WTC11 (cell line): Measurements from ENCODE around the gene AMD1. TPM values are rescaled to one million over a fixed set of nuclear protein-coding genes. Genes with fewer than 3 reads are reported as not detected.

Experiments used
- ATAC-seq: fragments of 200-7000 bp; cut with Tn5 transposase; 2 replicates; pipeline ENCODE4 v1.10.0; 2021; ENCODE audit warnings: mild to moderate bottlenecking, moderate library complexity
- CTCF ChIA-PET: fragments of 300-600 bp; sonication (Branson Sonifier 250); formaldehyde crosslinking; loops from one replicate; lab custom pipeline; 2021; ENCODE audit warnings: antibody characterized with exemption; lab: Charles Lee
- POLR2A ChIA-PET: fragments of 350-600 bp; sonication (Branson Sonifier 250); formaldehyde crosslinking; loops from one replicate; lab custom pipeline; 2021; ENCODE audit warnings: antibody characterized with exemption; lab: Charles Lee
- DNase-seq: peaks from one replicate; pipeline ENCODE4 v3.0.0; 2021; ENCODE audit warnings: low spot score
- H3K27ac Mint-ChIP-seq: 2 replicates; pipeline ENCODE4 v1.8.0; 2021; ENCODE audit warnings: mixed read lengths
- H3K27me3 Mint-ChIP-seq: 2 replicates; pipeline ENCODE4 v1.8.0; 2021; ENCODE audit warnings: low read depth, mild to moderate bottlenecking, moderate library complexity, mixed read lengths
- H3K36me3 Mint-ChIP-seq: 2 replicates; pipeline ENCODE4 v1.8.0; 2021; ENCODE audit warnings: mixed read lengths
- H3K4me1 Mint-ChIP-seq: 2 replicates; pipeline ENCODE4 v1.8.0; 2022; ENCODE audit warnings: mixed read lengths
- H3K4me3 Mint-ChIP-seq: 2 replicates; pipeline ENCODE4 v1.8.0; 2021; ENCODE audit warnings: mild to moderate bottlenecking, moderate library complexity, mixed read lengths
- H3K9me3 Mint-ChIP-seq: 2 replicates; pipeline ENCODE4 v1.8.0; 2021; ENCODE audit warnings: mixed read lengths
- EMX1 ChIP-seq: fragments of 250-450 bp; sonication (Bioruptor Pico); IDR thresholded peaks from 2 replicates; pipeline ENCODE4 v1.8.0; 2021; ENCODE audit warnings: mild to moderate bottlenecking
- ETV6 ChIP-seq: sonication (generic); formaldehyde crosslinking; IDR thresholded peaks from 2 replicates; pipeline ENCODE4 v1.8.1; 2022; ENCODE audit warnings: mild to moderate bottlenecking, missing genetic modification reagents
- NR1H2 ChIP-seq: sonication (generic); formaldehyde crosslinking; IDR thresholded peaks from 2 replicates; pipeline ENCODE4 v1.9.0; 2021; ENCODE audit warnings: mild to moderate bottlenecking, moderate library complexity, missing genetic modification reagents
- PRRX2 ChIP-seq: fragments of 250-450 bp; sonication (Bioruptor Pico); IDR thresholded peaks from 2 replicates; pipeline ENCODE4 v1.8.0; 2021; ENCODE audit warnings: mild to moderate bottlenecking
- RELA ChIP-seq: sonication (generic); formaldehyde crosslinking; IDR thresholded peaks from 2 replicates; pipeline ENCODE4 v1.8.1; 2022; ENCODE audit warnings: missing genetic modification reagents, mild to moderate bottlenecking, borderline replicate concordance
- SMAD3 ChIP-seq: sonication (generic); formaldehyde crosslinking; IDR thresholded peaks from 2 replicates; pipeline ENCODE4 v1.8.0; 2022; ENCODE audit warnings: missing genetic modification reagents, mild to moderate bottlenecking, borderline replicate concordance
- TCF7 ChIP-seq: sonication (generic); formaldehyde crosslinking; IDR thresholded peaks from 2 replicates; pipeline ENCODE4 v1.8.0; 2022; ENCODE audit warnings: mild to moderate bottlenecking, low read depth, missing genetic modification reagents, moderate library complexity
- TP53 ChIP-seq: sonication (generic); formaldehyde crosslinking; IDR thresholded peaks from 2 replicates; pipeline ENCODE4 v1.8.1; 2023; ENCODE audit warnings: mild to moderate bottlenecking, missing genetic modification reagents
- ZNF219 ChIP-seq: sonication (generic); formaldehyde crosslinking; IDR thresholded peaks from 2 replicates; pipeline ENCODE4 v1.8.0; 2023; ENCODE audit warnings: missing genetic modification reagents, mild to moderate bottlenecking, borderline replicate concordance
- ZNF232 ChIP-seq: sonication (generic); formaldehyde crosslinking; IDR thresholded peaks from 2 replicates; pipeline ENCODE4 v1.8.0; 2022; ENCODE audit warnings: mild to moderate bottlenecking, missing genetic modification reagents
- ZNF512 ChIP-seq: sonication (generic); formaldehyde crosslinking; IDR thresholded peaks from 2 replicates; pipeline ENCODE4 v1.8.1; 2022; ENCODE audit warnings: missing genetic modification reagents, borderline replicate concordance
- total RNA-seq: library from RNA; stranded (reverse); gene quantifications from 3 replicates; pipeline ENCODE4 v1.2.3, GENCODE V29; 2021
- TF ChIP-seq, protein P1 (sequence below): fragments of 250-450 bp; sonication (Bioruptor Pico); IDR thresholded peaks from 2 replicates; pipeline ENCODE4 v2.1.2; 2022; ENCODE audit warnings: mild to moderate bottlenecking, moderate library complexity
- TF ChIP-seq, protein P2 (sequence below): sonication (generic); formaldehyde crosslinking; IDR thresholded peaks from 2 replicates; pipeline ENCODE4 v1.8.1; 2023; ENCODE audit warnings: mild to moderate bottlenecking, missing genetic modification reagents, moderate library complexity
- TF ChIP-seq, protein P3 (sequence below): fragments of 250-450 bp; sonication (Bioruptor Pico); IDR thresholded peaks from 2 replicates; pipeline ENCODE4 v1.9.0; 2021; ENCODE audit warnings: mild to moderate bottlenecking
- TF ChIP-seq, protein P4 (sequence below): sonication (generic); formaldehyde crosslinking; IDR thresholded peaks from 2 replicates; pipeline ENCODE4 v1.8.0; 2022; ENCODE audit warnings: mild to moderate bottlenecking, missing genetic modification reagents
- TF ChIP-seq, protein P5 (sequence below): sonication (generic); formaldehyde crosslinking; IDR thresholded peaks from 2 replicates; pipeline ENCODE4 v1.8.0; 2023; ENCODE audit warnings: missing genetic modification reagents, mild to moderate bottlenecking, borderline replicate concordance
- TF ChIP-seq, protein P6 (sequence below): sonication (generic); formaldehyde crosslinking; IDR thresholded peaks from 2 replicates; pipeline ENCODE4 v1.8.1; 2023; ENCODE audit warnings: mild to moderate bottlenecking, missing genetic modification reagents, borderline replicate concordance

AMD1 gene
- total RNA-seq, 1 experiment from 2014 or later, result 122 TPM

DNA sequence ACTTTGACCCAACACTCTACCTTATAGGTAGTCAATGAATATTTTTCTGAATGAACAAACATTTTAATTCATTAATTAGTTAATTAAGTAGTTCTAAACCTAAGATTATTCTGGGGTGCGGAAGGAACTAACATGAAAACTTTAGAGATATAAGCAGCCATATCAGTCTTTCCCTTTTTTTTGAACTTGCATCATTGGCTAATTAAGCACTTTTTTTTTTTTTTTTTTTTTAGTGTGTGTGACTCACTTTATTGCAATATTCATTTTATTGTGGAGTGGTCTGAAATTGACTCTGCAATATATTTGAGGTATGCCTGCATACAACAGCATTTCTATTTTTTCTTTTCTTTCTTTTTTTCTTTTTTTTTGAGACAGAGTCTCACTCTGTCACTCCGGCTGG is 21.8 kb upstream of the AMD1 start (continued):
- no peak for TF ChIP-seq ZNF219 (CRISPR knock-in tag)

GRCh38 chr6:110853754-110854477 is 20.7 kb upstream of the AMD1 start:
- CTCF ChIA-PET, result no interaction called here
- Mint-ChIP-seq H3K4me3 (no peak overlapping the region), H3K36me3 (no peaks in the 10 kb centered on the region), H3K27me3 (no peaks in the 10 kb centered on the region; the same call in 1 of the 2 replicates), H3K4me1 (no peaks in the 10 kb centered on the region), H3K27ac (no peak overlapping the region), H3K9me3 (no peaks in the 10 kb centered on the region)
- POLR2A ChIA-PET, result interaction anchor here (0.7 kb wide), 1 partner anchor 25 kb away, joined by 3 read pairs; no protein-coding TSS in a partner anchor
- ATAC-seq (no peak), DNase-seq (no peak)
- TF ChIP-seq TCF7 (no peak), PRRX2 (CRISPR knock-in tag) (no peak), ZNF232 (no peak), ETV6 (no peak), ZNF512 (no peak), SMAD3 (CRISPR knock-in tag) (no peak), RELA (CRISPR knock-in tag) (no peak), TP53 (CRISPR knock-in tag) (no peak), ZNF219 (CRISPR knock-in tag) (no peak), NR1H2 (CRISPR knock-in tag) (no peak), EMX1 (no peak)
- TF ChIP-seq, protein P1, sequence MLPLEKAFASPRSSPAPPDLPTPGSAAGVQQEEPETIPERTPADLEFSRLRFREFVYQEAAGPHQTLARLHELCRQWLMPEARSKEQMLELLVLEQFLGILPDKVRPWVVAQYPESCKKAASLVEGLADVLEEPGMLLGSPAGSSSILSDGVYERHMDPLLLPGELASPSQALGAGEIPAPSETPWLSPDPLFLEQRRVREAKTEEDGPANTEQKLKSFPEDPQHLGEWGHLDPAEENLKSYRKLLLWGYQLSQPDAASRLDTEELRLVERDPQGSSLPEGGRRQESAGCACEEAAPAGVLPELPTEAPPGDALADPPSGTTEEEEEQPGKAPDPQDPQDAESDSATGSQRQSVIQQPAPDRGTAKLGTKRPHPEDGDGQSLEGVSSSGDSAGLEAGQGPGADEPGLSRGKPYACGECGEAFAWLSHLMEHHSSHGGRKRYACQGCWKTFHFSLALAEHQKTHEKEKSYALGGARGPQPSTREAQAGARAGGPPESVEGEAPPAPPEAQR, result no peak
- TF ChIP-seq, protein P2, sequence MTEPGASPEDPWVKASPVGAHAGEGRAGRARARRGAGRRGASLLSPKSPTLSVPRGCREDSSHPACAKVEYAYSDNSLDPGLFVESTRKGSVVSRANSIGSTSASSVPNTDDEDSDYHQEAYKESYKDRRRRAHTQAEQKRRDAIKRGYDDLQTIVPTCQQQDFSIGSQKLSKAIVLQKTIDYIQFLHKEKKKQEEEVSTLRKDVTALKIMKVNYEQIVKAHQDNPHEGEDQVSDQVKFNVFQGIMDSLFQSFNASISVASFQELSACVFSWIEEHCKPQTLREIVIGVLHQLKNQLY (CRISPR knock-in tag), result no peak
- TF ChIP-seq, protein P3, sequence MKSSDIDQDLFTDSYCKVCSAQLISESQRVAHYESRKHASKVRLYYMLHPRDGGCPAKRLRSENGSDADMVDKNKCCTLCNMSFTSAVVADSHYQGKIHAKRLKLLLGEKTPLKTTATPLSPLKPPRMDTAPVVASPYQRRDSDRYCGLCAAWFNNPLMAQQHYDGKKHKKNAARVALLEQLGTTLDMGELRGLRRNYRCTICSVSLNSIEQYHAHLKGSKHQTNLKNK (CRISPR knock-in tag), result no peak
- TF ChIP-seq, protein P4, sequence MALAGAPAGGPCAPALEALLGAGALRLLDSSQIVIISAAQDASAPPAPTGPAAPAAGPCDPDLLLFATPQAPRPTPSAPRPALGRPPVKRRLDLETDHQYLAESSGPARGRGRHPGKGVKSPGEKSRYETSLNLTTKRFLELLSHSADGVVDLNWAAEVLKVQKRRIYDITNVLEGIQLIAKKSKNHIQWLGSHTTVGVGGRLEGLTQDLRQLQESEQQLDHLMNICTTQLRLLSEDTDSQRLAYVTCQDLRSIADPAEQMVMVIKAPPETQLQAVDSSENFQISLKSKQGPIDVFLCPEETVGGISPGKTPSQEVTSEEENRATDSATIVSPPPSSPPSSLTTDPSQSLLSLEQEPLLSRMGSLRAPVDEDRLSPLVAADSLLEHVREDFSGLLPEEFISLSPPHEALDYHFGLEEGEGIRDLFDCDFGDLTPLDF (CRISPR knock-in tag), result no peak
- TF ChIP-seq, protein P5, sequence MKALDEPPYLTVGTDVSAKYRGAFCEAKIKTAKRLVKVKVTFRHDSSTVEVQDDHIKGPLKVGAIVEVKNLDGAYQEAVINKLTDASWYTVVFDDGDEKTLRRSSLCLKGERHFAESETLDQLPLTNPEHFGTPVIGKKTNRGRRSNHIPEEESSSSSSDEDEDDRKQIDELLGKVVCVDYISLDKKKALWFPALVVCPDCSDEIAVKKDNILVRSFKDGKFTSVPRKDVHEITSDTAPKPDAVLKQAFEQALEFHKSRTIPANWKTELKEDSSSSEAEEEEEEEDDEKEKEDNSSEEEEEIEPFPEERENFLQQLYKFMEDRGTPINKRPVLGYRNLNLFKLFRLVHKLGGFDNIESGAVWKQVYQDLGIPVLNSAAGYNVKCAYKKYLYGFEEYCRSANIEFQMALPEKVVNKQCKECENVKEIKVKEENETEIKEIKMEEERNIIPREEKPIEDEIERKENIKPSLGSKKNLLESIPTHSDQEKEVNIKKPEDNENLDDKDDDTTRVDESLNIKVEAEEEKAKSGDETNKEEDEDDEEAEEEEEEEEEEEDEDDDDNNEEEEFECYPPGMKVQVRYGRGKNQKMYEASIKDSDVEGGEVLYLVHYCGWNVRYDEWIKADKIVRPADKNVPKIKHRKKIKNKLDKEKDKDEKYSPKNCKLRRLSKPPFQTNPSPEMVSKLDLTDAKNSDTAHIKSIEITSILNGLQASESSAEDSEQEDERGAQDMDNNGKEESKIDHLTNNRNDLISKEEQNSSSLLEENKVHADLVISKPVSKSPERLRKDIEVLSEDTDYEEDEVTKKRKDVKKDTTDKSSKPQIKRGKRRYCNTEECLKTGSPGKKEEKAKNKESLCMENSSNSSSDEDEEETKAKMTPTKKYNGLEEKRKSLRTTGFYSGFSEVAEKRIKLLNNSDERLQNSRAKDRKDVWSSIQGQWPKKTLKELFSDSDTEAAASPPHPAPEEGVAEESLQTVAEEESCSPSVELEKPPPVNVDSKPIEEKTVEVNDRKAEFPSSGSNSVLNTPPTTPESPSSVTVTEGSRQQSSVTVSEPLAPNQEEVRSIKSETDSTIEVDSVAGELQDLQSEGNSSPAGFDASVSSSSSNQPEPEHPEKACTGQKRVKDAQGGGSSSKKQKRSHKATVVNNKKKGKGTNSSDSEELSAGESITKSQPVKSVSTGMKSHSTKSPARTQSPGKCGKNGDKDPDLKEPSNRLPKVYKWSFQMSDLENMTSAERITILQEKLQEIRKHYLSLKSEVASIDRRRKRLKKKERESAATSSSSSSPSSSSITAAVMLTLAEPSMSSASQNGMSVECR (CRISPR knock-in tag), result no peak
- TF ChIP-seq, protein P6, sequence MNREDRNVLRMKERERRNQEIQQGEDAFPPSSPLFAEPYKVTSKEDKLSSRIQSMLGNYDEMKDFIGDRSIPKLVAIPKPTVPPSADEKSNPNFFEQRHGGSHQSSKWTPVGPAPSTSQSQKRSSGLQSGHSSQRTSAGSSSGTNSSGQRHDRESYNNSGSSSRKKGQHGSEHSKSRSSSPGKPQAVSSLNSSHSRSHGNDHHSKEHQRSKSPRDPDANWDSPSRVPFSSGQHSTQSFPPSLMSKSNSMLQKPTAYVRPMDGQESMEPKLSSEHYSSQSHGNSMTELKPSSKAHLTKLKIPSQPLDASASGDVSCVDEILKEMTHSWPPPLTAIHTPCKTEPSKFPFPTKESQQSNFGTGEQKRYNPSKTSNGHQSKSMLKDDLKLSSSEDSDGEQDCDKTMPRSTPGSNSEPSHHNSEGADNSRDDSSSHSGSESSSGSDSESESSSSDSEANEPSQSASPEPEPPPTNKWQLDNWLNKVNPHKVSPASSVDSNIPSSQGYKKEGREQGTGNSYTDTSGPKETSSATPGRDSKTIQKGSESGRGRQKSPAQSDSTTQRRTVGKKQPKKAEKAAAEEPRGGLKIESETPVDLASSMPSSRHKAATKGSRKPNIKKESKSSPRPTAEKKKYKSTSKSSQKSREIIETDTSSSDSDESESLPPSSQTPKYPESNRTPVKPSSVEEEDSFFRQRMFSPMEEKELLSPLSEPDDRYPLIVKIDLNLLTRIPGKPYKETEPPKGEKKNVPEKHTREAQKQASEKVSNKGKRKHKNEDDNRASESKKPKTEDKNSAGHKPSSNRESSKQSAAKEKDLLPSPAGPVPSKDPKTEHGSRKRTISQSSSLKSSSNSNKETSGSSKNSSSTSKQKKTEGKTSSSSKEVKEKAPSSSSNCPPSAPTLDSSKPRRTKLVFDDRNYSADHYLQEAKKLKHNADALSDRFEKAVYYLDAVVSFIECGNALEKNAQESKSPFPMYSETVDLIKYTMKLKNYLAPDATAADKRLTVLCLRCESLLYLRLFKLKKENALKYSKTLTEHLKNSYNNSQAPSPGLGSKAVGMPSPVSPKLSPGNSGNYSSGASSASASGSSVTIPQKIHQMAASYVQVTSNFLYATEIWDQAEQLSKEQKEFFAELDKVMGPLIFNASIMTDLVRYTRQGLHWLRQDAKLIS (CRISPR knock-in tag), result no peak
